Measurements from ENCODE around the gene LUC7L3. TPM values are rescaled to one million over a fixed set of nuclear protein-coding genes. Genes with fewer than 3 reads are reported as not detected.

LUC7L3 gene
- total RNA-seq, 2 donors from 2014 or later = 122 to 169 TPM

GRCh38 chr17:50781167-50781566, 61.8 kb downstream of the LUC7L3 start:
- Histone ChIP-seq H3K36me3 (ENCODE audit: control insufficient read depth, insufficient read depth, low read length) (no peaks in the 10 kb centered on the region), H3K4me3 (ENCODE audit: low read length) (no peak overlapping the region), H3K27me3 (ENCODE audit: control insufficient read depth, insufficient read depth, low read length, poor library complexity, severe bottlenecking) (no peaks in the 10 kb centered on the region), H3K27ac (ENCODE audit: low read depth, low read length) (no peak overlapping the region), H3K4me1 (ENCODE audit: control insufficient read depth, insufficient read depth, low read length) (no peaks in the 10 kb centered on the region), H3K9ac (ENCODE audit: extremely low read depth, low read length, poor library complexity, severe bottlenecking) (no peak overlapping the region), H3K9me3 (ENCODE audit: control insufficient read depth, low read length) (no peaks in the 10 kb centered on the region)
- WGBS, 2 experiments (ENCODE audit: insufficient coverage in 1 of 2, insufficient read length in 1 of 2) = 95 to 99% methylated on average over 22 to 38 of the region's 38 CpGs
- Mint-ChIP-seq H3K27me3 (ENCODE audit: insufficient read depth) (no peaks in the 10 kb centered on the region), H3K4me3 (no peak overlapping the region), H3K27ac (no peak overlapping the region), H3K4me1 (no peaks in the 10 kb centered on the region), H3K9me3 (peaks cover 2% of the 10 kb centered on the region), H3K36me3 (ENCODE audit: low read depth) (no peaks in the 10 kb centered on the region)
- no peak for DNase-seq
- TF ChIP-seq CTCF (conservative IDR thresholded peaks at IDR 0.05) = no peak

DNA sequence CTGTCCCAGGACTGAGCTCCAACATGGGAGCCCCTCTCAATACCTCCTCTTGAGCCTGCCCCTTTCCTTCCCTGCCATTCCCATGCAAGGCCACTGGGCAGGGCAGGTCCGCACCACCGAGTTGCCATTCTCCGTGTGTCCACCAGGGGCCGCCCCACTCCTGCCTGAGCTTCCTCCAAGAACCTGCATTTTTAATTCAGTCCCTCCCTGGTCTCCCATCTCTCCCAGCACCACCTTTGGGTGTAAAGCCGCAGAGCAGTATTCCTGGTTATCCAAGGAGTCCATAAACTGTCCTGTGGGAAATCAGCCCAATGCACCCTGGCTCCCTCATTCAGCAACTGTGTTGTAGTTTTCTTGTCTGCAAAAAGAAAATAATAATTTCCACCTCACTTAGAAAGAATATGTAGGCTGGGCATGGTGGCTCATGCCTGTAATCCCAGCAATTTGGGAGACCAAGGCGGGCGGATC, 63.8 kb downstream of the LUC7L3 start:
- Histone ChIP-seq H3K9me3 (ENCODE audit: control insufficient read depth, low read length) (no peaks in the 10 kb centered on the region), H3K4me3 (ENCODE audit: low read length) (no peak overlapping the region), H3K4me1 (ENCODE audit: control insufficient read depth, insufficient read depth, low read length) (no peaks in the 10 kb centered on the region), H3K27ac (ENCODE audit: low read depth, low read length) (no peak overlapping the region), H3K27me3 (ENCODE audit: control insufficient read depth, insufficient read depth, low read length, poor library complexity, severe bottlenecking) (no peaks in the 10 kb centered on the region), H3K9ac (ENCODE audit: extremely low read depth, low read length, poor library complexity, severe bottlenecking) (no peak overlapping the region), H3K36me3 (ENCODE audit: control insufficient read depth, insufficient read depth, low read length) (no peaks in the 10 kb centered on the region)
- H3K27me3 Mint-ChIP-seq (ENCODE audit: insufficient read depth) = no peaks in the 10 kb centered on the region
- peak; percentile 100 for DNase-seq
- H3K27ac Mint-ChIP-seq = peak overlapping the region; percentile 53
- 37 to 60% methylated on average over 3 to 7 of the region's 7 CpGs for WGBS, 2 experiments (ENCODE audit: insufficient coverage in 1 of 2, insufficient read length in 1 of 2)
- H3K4me3 Mint-ChIP-seq = no peak overlapping the region
- peak; percentile 97 for TF ChIP-seq CTCF (conservative IDR thresholded peaks at IDR 0.05)
- no peaks in the 10 kb centered on the region for H3K36me3 Mint-ChIP-seq (ENCODE audit: low read depth)
- H3K9me3 Mint-ChIP-seq = peaks cover 2% of the 10 kb centered on the region
- H3K4me1 Mint-ChIP-seq = no peaks in the 10 kb centered on the region

DNA sequence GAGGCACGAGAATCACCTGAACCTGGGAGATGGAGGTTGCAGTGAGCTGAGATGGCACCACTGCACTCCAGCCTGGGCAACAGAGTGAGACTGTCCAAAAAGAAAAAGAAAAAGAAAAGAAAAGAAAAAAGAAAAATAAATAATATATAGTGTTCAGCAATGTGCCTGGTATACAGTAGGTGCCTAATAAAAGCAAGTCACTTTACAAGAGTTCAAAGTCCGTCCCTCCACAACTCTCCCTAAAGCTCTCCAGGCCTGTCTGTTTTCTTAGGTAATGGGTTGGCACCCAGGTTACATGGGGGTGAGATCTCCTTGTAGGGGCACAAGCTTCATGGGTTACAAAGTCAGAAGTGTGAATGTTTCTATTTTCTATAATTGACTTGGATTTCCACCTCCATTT, 64.5 kb downstream of the LUC7L3 start:
- Histone ChIP-seq H3K4me3 (ENCODE audit: low read length) (no peak overlapping the region), H3K36me3 (ENCODE audit: control insufficient read depth, insufficient read depth, low read length) (no peaks in the 10 kb centered on the region), H3K9ac (ENCODE audit: extremely low read depth, low read length, poor library complexity, severe bottlenecking) (no peak overlapping the region), H3K4me1 (ENCODE audit: control insufficient read depth, insufficient read depth, low read length) (no peaks in the 10 kb centered on the region), H3K27me3 (ENCODE audit: control insufficient read depth, insufficient read depth, low read length, poor library complexity, severe bottlenecking) (no peaks in the 10 kb centered on the region), H3K9me3 (ENCODE audit: control insufficient read depth, low read length) (no peaks in the 10 kb centered on the region), H3K27ac (ENCODE audit: low read depth, low read length) (no peak overlapping the region)
- Mint-ChIP-seq H3K27me3 (ENCODE audit: insufficient read depth) (no peaks in the 10 kb centered on the region), H3K4me3 (no peak overlapping the region), H3K9me3 (peaks cover 2% of the 10 kb centered on the region), H3K4me1 (no peaks in the 10 kb centered on the region), H3K27ac (no peak overlapping the region), H3K36me3 (ENCODE audit: low read depth) (no peaks in the 10 kb centered on the region)
- TF ChIP-seq CTCF (conservative IDR thresholded peaks at IDR 0.05) = no peak
- DNase-seq = no peak
- WGBS, 2 experiments (ENCODE audit: insufficient coverage in 1 of 2, insufficient read length in 1 of 2) = 84 to 100% methylated on average over 1 to 2 of the region's 2 CpGs

All from endodermal cell (in vitro differentiated cells).